Stimulated activated CD8-positive, alpha-beta memory T cell treated with anti-CD3 and anti-CD28 coated beads, Interleukin-7, amount 100 ng/mL, for 1 hour (primary cell): ENCODE data around the gene E2F4.
A peak's percentile ranks its signal among the peaks of the same experiment; 100 is the strongest.

Source experiments
- DNase-seq, 2 donors: peaks; one replicate each; pipeline ENCODE4 v3.0.0-alpha.2; 2020; ENCODE audit warnings: low read depth in 2 of 2

E2F4 gene

DNA sequence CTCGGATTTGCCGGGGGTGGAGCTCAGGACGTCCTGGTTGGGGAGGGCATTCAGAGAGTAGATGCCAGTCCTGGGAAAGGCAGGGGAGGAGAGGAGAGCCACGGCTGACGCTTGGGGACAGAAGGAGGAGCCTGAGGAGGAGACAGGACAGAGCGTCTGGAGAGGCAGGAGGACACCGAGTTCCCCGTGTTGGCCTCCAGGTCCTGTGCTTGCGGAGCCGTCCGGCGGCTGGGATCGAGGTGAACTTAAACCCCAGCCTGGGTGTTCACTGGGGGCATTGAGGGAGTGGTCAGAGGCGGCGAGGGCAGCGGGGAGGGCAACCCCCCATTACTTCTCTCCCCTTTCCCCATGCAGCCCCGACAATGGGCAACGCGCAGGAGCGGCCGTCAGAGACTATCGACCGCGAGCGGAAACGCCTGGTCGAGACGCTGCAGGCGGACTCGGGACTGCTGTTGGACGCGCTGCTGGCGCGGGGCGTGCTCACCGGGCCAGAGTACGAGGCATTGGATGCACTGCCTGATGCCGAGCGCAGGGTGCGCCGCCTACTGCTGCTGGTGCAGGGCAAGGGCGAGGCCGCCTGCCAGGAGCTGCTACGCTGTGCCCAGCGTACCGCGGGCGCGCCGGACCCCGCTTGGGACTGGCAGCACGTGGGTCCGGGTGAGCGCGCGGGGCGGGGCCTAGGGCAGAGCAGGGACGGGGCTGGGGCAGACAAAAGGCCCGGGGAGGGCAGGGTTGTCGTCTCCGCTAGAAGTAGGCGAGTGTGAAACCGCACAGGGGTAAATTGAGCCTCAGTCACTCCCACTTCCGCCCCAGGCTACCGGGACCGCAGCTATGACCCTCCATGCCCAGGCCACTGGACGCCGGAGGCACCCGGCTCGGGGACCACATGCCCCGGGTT, 17.9 kb upstream of the E2F4 start:
- DNase-seq = no peak

DNA sequence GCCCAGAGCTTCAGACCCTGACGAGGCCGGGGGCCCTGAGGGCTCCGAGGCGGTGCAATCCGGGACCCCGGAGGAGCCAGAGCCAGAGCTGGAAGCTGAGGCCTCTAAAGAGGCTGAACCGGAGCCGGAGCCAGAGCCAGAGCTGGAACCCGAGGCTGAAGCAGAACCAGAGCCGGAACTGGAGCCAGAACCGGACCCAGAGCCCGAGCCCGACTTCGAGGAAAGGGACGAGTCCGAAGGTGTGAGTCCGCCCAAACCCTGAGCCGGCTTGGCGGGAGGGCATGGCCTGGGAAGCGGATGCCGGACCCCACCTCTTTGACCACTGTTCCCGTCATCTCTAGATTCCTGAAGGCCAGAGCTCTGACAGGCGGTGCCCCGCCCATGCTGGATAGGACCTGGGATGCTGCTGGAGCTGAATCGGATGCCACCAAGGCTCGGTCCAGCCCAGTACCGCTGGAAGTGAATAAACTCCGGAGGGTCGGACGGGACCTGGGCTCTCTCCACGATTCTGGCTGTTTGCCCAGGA, 17.2 kb upstream of the E2F4 start:
- no peak for DNase-seq

- DNase-seq = no peak
These were observed 15.3 kb upstream of the E2F4 start for GRCh38 chr16:67176662-67177061.

DNA sequence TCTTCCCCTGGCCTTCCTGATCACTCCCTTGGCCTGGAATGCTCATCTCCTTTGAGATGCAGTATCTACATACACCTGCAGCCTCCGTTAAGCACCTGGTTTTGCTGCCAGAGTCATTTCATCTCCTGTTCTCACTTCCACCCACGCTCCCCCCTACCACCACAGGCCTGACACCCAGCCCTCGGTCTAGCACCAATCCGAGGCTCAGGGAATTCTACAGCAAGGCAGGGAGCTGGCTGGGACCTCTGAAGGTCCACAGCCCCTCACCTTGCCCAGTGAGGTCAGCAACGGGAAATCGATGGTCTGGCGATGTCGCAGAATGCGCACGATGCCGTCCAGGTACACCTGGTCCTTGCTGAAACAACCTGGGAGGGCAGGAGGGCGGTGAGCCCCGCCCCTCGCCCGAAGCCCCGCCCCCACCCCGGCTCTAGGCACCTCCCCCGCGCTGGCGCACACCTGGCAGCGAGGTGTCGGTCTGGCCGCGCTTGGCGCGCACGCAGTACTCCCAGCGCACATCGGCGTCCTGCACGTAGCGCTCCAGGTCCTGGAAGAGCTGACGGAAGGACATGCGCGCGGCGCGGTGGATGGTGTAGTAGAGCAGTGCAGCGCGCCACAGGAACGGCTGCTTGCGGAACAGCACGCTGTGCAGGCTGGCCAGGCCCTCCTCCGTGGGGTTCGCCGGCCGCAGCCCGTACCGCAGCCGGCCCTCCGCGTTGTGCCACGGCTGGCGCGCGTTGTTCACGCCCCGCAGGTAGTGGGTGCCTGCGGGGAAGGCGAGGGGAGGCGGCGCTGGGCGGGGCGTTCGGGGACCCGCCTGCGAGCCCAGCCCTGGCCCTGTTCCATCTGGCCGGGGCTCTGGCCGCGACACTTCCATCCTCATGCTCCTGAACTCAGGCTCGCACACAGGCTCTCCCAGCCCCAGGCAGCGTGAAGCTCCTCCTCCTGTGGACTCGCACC, 13.9 kb upstream of the E2F4 start:
- no peak for DNase-seq

- DNase-seq = no peak
These were observed 12.4 kb upstream of the E2F4 start for GRCh38 chr16:67179421-67180080.

DNA sequence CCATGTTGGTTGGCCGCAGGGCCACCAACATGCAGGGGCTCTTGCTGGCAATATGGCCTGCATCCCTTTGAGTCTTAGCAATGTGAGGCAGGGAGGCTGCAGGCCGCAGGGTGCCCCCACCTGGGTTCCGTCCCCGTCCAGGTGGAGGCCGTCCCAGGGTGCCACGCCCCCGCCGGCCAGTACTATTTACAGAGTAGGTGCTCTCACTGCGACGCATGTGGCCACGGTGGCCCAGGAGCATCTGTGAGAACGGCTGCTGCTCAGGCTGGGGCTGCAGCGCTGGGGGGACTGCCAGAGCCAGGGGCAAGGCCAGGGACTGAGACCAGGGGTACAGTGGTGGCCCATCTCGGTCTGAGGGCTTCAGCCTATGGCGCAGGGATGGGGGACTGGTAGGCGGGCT, 11.8 kb upstream of the E2F4 start:
- no peak for DNase-seq

- no peak for DNase-seq
These were observed 10.6 kb upstream of the E2F4 start for GRCh38 chr16:67181346-67181745.

- DNase-seq = no peak
These were observed 9.7 kb upstream of the E2F4 start for GRCh38 chr16:67182288-67182687.

GRCh38 chr16:67183284-67183626, 8.7 kb upstream of the E2F4 start:
- DNase-seq = no peak

- DNase-seq = peak; percentile 72 to 81
These were observed 8.1 kb upstream of the E2F4 start, which contains the start of gene MATCAP1 for GRCh38 chr16:67183627-67184452. Gene MATCAP1, minus strand, starts transcription at chr16:67183963. Its CDS starts 3,353 bp downstream, at chr16:67180610.

DNA sequence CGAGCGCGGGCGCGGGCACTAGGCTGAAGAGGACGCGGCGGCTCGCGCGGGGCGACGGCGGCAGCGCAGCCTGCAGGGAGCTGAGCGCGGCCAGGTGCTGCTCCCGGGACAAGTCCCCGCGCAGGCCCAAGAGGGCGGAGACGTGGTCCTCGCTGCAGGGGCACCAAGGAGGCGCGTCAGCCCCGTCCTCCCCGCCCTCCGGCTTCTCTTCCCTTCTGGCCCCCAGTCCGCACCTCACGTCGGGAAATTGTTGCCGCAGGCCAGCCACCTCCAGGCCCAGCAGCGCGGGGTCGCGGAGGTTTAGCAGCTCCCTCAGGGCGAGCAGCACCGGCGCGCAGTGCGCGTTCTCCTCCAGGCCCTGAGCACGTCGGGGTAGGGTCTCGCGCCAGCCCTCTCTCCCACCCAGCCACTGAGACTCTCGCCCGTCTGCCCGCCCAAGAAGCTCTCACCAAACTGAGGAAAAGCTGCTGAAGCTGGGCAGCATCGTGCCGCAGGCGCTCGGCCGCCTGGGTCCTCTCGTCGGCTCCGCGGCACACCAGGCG, 7.4 kb upstream of the E2F4 start:
- no peak for DNase-seq

- DNase-seq = peak; percentile 66 to 76
These were observed 6.8 kb upstream of the E2F4 start for GRCh38 chr16:67184995-67185650.

DNA sequence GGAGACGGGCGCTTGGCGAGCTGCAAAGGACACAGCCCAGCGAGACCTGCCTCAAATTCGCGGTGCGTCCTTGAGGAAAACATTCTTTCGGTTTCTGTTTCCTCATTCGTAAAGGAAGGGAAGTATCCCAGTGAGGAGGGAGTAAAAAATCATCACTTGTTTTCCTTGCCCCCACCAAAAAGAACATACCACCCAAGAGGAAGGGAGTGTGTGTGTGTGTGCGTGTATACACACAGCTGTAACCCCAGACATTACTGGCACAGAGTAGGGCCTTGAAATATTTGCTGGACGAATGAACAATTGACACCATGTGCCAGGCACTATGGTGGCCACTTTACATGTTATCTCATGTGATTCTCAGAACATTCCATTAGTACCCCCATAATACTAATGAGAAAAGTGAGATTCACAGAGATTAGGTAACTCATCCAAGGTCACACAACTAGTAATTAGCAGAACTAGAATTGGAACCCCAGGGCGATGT, 6.3 kb upstream of the E2F4 start:
- no peak for DNase-seq

DNA sequence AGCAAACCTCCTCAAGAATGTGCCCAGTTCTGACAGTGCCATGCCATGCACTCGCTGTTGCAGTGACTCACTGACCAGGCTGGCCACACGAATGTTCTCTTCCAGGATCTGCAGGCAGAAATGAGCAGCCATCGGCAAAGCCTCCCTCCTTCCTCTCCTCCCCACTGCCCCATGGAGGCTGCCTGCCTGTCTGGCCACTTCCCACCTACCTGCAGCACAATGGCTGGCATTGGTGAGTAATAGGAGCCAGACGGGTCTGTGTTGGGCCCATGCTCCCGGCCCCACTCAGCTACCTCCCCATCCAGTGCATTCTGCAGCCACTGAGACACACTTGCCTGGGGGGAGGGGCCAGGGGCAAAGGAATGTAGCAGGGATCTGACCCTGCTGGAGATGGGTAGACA, 5.4 kb upstream of the E2F4 start:
- DNase-seq = no peak

DNA sequence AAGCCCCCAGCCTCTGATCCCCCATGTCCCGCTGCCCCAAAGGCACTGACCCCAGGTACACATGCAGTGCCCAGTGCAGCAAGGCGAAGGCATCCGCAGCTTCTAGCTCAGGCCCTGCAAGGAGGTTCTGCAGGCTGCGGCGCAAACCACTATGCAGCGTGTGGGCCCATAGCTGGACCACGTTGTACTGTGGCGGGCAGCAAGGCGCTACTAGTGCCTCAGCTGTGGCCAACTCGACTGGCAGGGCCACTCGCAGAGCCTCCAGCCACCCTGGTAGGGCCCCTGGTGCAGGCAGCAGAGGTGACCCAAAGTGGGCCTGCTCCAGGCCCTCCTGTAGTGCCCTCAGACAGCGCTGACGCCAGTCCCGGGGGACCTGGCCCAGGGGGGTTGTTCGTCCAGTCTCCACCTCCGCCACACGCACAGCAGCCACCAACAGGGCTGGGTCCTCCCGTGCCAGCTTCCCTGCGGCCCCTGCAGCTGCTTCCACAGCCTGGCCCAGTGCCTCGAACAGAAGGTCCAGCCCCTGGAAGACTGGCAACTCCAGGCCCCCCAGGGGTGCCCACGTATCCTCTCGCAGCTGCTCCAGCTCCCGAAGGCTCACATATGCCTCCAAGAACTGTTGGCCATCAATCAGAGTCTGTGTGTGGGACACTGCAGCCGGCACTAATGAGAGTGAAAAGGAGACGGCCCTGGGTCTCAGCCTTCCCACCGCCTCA, 4.6 kb upstream of the E2F4 start:
- DNase-seq = no peak

DNA sequence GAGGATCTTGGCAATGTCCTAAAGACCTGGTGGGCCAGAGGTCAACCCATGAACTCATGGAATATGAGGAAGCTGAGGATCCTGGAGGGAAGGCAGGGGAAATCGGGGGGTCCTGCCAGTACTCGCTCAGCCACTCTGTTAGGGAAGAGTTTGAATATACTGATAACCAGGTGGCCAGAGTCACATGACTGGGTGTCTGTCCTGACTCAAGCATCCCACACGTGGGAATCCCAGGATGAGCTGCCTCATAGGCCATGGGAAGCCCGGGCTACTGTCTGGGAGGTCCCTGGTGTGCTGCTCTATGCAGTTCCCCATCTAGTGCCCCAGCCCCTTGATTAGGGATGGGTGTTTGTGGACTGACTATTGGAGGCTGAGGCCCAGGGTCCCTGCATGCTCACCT, 3.6 kb upstream of the E2F4 start:
- no peak for DNase-seq

- no peak for DNase-seq
These were observed 3.2 kb upstream of the E2F4 start for GRCh38 chr16:67188798-67189197.

DNA sequence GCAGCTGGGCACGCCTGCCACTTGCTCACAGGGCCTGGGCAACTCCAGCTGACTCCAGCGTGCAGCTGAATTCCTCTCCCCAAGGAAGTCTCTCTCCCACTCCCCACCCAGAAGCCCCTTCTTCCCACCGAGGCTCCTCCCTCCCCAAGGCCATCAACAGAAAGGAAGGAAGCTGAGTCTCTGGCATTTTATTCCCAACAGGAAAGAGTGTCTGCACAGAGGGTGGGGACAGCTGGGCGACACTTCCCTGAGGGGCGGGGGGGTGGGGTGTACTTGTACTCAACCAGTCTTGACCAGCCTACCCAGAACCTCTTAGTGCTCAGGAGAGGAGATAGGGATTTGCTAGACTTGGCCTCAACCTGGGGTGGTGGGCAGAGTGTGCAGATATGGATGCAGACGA, 1.9 kb upstream of the E2F4 start, which contains the start of gene EXOC3L1:
EXOC3L1 (minus strand) TSS at position 96 of the 400 bp plus-strand sequence. CDS start 460 bp downstream, outside the sequence.
- DNase-seq = no peak
